ENCODE measurements around the gene TAB3.

The TAB3 gene

DNA sequence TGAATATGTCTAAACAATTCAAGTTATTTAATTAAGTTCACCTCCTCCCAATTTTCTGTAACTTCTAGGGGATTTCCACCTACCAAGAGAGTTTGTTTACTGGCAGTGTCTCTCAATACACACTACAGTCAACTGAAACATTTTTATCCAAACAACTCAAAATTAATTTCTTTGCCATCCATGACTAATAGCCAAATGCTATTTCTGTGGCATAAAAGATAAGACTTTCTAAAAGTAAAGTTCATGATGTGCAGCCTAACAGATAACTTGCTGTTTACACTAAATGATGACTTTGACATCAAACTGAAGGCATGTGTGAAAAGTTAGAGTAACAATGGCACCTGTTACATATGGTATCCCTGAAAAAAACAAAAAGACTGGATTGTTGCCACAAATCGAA, 7.3 kb downstream of the TAB3 start:
- DNase-seq = no peak

DNA sequence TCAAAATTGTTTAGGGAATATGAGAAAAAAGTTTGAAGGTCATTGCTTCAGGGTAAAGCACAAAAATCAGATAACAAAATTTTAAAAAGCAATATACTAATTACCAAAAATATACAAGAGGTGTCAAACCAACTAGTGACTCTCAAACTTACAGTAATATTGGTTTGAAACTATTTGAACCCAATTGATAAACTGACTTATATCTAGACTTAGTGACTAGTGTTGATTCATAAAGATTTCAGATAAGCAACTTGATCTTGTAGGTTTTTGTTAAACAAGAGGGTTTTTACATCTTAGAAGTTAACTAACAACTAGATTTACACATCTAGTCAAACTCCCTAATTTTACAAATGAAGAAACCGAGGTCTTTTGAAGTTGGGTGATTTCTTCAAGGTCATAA, 7.7 kb downstream of the TAB3 start:
- DNase-seq = no peak

DNA sequence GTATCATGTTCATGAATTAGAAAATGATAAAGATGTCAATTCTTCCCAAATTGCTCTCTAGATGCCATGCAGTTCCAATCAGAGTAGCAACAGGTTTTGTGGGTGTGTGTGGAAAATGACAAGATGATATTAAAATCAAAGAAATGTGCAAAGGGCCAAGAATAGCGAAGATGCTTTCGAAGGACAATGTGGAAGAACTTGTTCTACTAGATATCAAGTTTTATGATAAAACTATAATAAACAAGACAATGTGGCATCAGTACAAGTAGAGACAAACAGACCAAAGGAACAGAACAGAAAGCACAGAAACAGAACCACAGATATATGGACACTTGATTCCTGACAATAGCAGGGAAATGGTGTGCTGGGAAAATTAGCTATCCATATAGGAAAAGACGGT, 9.0 kb downstream of the TAB3 start:
- DNase-seq = no peak

DNA sequence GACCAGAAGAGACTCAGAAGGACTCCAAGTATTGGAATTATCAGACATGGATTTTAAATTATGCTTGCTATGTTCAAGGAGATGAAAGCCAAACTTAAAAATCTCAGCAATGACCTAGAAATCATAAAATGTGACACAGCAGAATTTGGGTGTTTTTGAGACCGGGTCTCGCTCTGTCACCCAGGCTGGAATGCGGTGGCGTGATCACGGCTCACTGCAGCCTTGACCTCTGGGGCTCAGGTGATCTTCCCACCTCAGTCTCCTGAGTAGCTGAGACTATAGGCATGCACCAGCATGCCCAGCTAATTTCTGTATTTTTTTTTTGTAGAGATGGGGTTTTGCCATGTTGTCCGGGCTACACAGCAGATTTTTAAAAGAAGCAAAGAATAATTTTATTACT, 12.7 kb downstream of the TAB3 start:
- no peak for DNase-seq

DNA sequence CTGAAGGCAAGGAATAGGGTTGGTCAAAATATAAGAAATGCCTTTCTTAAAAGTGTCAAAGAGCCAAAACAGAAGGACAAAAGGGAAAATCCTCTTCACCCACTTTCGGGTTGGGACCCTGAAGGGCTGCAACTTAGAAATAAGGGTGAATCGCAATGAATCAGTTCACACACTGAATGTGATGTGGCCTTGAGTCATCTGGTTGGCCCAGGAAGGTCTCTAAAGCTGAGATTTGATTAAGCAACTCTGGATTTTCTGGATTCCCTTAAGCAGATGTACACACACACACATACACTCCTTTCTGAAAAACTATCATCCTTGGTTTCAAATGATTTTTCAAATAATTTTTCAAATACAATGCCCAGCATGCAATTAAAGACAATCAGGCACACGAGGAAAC, 13.1 kb downstream of the TAB3 start:
- no peak for DNase-seq

DNA sequence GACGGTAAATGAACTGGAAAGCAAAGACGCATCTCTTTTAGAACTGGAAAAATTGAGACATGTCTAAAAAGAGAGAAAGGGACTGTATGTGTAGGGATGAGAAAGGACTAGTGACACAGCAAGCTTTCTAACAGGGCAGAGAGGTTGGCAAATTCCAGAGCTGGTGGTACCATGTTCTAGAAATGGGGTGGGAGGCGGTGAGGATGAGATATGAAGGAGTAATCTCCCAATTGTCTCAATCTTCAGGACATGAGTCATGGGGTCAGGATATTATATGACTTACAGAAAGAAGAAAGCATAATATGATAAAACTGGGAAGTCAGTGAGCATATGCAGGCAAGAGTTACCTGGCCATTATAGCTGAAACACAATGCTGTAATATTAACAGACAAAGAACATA, 14.2 kb downstream of the TAB3 start:
- no peak for DNase-seq

DNA sequence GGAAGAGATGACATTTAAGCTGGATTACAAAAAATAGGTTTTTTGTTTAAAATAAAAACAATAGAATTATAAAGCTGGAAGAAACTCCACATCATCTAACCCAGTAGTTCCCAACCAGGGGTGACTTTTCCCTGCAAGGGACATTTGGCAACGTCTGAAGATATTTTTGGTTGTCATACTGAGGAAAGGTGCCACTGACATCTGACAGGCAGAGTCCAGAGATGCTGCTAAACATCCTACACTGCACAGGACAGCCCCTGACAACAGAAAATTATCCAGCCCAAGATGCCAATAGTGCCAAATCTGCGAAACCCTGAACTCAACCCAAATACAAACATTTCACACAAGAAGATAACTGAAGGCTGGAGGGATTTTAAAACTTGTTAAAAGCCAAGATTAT, 18.5 kb downstream of the TAB3 start:
- DNase-seq = no peak

DNA sequence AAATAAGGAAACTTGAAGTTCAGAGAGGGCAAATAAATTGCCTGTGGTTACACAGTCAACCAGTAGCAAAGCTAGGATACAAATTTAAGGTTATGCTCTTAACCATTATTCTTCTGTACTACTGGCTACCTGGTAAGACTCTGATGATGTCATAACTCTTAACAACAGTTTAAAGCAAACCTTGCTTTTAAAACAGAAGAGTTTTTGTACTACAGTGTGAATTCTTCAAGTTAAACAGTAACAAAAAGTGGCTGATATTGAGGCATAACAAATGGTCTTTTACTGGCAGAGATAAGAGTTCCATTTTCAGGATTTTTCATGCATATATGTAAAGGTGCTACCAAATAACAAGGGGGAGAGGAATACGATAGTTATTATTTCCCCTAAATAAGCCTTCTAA, 23.4 kb downstream of the TAB3 start:
- no peak for DNase-seq

DNA sequence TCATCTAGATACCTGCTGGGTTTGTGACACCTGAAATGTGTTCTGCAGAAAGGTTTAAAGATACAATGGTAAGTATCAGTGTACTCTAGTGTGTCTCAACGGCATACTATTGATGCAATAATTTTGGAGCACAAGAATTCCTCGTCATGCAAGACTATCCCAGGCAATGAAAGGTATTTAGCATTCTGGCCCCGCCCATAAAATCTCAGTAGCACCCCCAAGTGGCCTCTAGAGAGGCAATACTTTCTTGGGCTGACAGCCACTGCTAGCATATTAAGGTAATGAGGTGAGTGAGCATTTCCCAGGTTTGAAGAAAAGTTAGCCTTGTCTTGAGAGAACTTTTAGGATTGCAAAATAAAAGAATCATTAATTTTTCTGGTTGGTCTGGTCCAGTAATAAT, 24.0 kb downstream of the TAB3 start:
- no peak for DNase-seq

DNA sequence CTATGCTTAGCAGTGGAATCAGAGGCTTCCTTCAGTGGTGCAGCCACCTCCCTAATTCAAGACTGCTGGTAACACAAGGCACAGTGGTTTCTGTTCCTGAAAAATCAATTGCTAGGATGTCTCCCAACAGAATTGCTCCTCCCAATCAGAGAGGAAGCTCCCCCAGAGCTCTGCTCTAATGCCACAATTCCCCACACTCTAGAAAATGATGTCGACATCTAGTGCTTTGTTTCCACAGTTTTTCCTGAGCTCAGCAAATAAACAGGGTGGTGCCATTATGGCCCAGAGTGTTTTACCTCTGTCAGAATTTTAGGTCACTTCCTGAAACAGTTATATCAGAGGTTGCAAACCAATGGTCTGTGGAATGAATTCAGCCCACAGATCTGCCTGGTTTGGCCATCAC, 24.7 kb downstream of the TAB3 start:
- no peak for DNase-seq

DNA sequence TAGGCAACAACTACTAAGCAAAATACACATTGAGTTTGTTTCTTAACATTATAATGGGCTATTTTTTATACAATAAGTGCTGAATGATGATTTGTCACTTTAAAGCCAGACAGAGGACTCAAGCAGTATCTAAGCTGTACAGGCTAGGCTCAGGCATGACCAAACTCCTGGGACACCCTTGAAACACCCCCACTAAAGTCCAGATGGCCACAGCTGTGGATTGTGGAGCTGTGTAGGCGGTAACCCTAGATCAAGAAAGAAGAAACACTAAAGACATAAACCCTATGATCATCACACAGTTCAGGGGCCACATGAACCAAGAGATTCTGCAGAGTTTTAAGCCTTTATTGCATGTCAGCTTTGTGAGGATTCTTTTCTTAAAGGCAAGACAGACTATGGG, 25.1 kb downstream of the TAB3 start:
- no peak for DNase-seq

DNA sequence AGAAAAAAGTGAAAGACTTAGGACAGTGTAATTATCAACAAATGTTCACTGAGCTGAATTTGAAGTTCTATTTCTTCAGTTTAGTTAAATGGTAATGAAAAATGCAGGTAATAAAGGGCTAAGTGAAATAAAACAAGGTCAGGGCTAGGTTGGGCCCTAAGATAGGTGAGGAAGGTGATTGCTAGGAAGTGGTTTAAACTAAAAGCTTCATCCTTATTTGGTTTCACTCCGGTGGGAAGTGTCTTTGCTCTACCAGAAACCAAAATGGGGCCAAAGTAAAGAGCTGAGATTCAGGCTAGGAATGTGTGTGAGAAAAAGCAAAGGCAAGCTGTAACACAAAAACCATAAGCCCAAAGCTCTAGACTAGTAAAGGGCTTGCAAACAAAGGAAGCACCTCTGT, 31.0 kb downstream of the TAB3 start:
- DNase-seq = no peak

DNA sequence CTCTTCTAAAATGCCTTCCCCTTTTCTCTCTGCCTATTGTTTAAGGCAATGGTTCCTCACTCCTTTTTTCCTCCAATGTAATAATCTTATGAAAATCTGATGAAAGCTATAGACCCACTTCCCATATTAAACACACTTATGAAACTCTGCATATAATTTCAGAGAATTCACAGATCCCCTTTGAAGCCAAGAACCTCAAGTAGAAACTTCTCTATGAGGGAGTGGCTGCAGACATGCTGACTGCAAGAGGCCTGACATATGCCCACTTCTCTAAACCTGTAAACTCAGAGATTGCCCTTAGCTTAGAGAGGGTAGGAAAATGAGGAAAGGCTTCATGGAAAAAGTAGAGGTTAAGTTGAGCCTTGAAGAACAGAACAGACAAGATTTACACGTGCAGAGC, 37.6 kb downstream of the TAB3 start:
- DNase-seq = no peak

DNA sequence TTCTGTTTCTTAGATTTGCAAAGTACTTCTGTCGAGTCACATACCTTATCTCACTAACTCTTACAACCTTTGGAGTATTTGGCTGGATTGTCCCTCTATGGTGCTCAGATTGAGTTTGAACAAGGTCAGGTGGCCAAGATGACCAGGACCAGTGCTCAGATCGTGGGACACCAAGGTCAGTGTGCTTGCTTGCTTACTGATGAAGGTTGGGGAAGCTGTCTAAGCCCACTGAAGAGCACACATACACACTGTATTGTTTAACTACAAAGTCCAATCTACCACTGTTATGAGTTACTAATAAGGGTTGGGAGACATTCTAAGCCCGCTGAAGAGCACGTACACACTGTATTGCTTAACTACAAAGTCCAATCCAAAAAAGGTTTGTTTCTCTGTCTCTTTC, 53.7 kb downstream of the TAB3 start:
- DNase-seq = no peak

DNA sequence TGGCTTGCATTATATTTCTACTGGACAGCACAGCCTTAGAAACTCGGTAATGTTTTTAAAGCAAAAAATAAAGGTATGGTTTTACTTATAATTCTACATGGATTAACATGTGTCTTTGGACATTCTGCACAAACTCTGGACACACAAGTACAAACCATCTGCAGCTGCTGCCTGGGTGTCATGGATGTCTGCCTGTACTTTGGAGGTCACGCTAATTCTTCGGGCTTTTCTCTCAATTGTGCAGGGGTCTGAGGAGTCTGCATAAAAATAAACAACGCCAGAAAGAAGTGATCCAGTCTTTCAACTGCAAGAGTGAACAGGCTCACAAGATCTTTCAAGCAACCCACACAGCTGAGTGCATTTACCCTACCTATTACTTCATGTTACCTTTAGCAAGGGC, 55.2 kb downstream of the TAB3 start:
- DNase-seq = no peak

DNA sequence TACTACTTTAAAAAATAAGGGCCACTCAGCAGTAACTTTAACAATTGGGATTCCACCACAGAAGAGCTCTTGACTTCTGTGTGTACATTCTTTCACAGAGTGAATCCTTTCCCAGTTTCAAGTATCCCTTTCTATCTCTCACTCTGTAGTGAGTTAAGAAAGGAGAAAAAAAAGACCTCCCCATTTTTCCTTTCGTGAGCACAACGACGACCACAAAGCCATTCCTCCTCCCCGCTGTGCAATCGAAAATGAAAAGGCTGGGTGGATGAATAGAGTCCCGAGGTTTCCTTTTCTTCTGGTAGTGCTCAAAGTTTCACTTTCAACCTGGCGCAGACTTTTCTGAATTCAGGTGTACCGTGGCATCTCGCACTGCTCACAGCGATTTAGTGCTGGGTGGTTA, 58.0 kb downstream of the TAB3 start:
- DNase-seq = no peak

DNA sequence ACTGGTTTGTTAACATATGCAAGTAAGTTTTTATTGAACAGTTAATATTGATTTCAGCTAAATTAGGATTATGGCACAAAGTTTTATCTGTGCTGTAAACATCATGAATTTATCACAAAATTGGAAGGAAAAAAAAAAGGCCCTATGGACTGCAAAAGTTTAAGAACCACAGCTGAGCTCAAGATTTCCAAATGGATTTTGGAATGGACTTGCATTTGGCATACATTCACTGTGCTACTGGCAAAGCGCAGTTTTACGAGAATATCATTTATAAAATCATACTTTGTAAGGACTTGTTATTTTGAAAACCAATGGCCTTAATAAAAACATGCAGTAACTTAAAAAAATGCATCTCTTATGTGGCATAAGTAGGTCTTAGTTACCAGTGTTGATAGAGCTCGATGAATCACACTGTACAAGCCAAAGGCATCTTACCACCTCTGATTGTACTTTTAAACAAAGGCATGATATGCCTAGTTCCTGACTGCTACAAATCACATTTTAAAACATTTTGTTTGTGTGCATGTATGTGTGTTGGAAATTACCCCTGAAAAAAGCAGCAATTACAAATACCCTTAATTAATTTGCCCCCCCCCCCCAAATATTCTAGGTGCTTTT, 58.6 kb downstream of the TAB3 start:
- no peak for DNase-seq

DNA sequence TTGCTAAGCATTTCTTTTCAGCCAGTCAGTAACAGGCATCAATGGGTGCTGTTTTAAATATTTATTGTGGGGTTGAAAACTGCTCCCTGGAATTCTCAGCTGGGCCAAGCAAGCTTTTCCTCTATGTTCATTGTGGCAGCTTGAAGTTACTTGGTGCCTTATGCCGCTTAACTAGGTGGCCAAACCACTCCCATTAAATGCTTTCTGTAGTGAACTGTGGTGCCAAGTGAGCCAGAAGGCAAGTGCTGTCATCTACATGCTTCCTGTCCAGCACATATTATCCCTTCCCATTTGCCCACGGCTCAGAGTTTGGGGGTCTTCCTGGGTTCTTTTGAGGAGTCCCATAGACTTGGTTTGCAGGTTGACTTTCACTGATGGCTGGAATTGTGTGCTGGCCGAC, 64.8 kb downstream of the TAB3 start:
- no peak for DNase-seq

DNA sequence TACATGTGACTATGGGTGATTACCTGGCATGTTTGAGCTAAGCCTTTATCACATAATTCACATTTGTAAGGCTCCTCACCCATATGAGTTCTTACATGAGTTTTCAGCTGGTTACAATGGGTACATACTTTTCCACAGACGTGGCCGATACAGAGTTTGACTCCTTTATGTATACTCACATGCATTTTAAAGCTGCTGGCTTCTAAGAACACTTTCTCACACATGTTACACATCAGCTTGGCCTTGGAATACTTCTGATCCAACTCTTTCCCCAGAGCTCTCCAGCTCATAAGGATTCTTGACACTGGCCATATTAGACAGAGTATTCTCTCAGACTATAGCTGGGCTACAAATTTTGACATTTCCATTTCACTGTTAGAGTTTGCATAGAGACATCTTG, 66.3 kb downstream of the TAB3 start:
- no peak for DNase-seq

DNA sequence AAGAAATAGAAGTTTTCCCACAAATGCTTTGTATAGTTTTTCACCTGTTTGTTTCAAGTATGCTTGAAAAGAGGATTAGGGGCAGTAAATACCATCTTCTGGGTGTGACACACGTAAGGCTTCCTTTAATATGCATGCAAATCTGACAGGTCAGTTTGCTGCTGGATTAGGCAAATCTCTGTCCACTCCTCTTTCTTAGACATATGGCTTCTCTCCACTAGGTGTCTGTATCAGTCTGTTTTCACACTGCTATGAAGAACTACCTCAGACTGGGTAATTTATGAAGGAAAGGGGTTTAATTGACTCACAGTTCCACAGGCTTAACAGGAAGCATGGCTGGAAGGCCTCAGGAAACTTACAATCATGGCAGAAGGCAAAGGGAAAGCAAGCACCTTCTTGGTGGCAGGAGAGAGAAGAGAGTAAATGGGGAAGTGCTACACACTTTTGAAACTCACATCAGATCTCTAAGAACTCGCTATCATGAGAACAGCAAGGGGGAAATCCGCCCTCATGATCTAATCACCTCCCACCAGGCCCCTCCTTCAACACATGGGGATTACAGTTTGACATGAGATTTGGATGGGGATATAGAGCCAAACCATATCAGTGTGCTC, 66.9 kb downstream of the TAB3 start:
- no peak for DNase-seq

DNA sequence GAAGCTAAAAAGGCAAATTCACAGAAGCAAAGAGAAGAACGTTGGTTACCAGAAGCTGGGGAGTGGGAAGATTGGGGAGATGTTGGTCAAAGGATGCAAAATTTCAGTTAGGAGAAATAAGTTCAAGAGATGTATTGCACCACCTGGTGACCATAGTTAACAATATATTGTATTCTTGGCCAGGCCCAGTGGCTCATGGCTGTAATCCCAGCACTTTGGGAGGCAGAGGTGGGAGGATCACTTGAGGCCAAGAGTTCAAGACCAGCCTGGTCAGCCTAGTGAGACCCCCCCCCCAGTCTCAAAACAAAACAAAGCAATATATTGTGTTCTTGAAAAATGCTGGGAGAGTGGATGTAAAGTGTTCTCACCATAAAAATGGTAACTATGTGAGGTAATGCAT, 67.9 kb downstream of the TAB3 start:
- DNase-seq = no peak

DNA sequence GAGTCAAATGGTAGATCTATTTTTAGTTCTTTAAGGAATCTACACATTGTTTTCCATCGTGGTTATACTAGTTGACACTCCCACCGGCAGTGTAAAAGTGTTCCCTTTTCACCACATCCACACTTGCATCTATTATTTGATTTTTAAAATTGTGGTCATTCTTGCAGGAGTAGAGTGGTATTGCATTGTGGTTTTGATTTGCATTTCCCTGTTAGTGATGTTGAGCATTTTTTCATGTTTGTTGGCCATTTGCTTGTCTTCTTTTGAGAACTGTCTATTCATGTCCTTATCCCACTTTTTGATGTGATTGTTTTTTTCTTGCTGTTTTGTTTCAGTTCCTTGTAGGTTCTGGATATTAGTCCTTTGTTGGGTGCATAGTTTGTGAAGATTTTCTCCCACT, 70.0 kb downstream of the TAB3 start:
- no peak for DNase-seq

DNA sequence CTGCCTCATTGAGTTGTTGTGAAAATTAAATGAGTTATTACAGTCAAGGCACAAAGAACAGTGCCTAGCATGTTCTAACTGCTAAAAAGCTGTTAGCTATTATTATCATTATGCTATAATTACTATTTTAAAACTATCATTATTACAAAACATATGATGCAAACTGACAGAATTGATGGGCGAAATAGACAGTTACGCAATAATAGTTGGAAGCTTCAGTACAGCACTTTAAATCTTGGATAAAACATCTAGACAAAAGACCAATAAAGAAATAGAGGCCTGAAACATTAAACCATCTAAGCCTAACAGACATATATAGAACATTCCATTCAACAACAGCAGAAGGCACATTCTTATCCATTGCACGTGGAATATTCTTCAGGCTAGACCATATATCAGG, 73.0 kb downstream of the TAB3 start:
- no peak for DNase-seq

DNA sequence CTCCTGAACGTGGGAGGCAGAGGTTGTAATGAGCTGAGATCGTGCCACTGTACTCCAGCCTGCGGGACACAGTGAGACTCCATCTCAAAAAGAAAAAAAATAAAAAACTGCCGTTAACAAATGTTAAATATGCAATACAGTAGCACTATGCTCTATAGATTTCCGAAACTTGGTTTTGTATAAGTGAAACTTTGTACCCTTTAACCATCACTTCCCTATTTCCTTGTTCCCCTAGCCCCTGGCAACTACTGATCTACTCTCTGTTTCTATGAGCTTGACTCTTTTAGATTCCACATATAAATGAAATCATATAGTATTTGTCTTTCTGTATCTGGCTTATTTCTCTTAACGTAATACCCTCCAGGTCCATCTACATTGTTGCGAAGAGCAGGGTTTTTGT, 74.1 kb downstream of the TAB3 start:
- DNase-seq = no peak

DNA sequence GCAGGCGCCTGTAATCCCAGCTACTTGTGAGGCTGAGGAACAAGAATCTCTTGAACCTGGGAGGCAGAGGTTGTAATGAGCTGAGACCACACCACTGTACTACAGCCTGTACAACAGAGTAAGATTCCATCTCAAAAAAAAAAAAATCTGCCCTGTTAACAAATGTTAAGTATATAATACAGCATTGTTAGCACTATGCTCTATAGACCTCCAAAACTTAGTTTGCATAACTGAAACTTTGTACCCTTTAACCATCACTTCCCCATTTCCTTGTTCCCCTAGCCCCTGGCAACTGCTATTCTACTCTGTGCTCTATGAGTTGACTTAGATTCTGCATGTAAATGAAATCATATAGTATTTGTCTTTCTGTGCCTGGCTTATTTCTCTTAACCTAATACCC, 76.7 kb downstream of the TAB3 start:
- DNase-seq = no peak
